MG63 (cell line): ENCODE measurements around the gene SLITRK4. TPM values are rescaled to one million over a fixed set of nuclear protein-coding genes. Genes with fewer than 3 reads are reported as not detected.

ENCODE experiments used
- DNase-seq: peaks from one replicate; pipeline ENCODE4 v3.0.0-alpha.2; 2020
- H3K27me3 ChIP-seq: fragments of 250-450 bp; sonication (Bioruptor Pico); 2 replicates; pipeline ENCODE4 v1.5.1; 2020; ENCODE audit warnings: mild to moderate bottlenecking, moderate library complexity
- H3K36me3 ChIP-seq: fragments of 250-450 bp; sonication (Bioruptor Pico); 2 replicates; pipeline ENCODE4 v1.5.1; 2020; ENCODE audit warnings: mild to moderate bottlenecking, moderate library complexity
- H3K4me3 ChIP-seq: fragments of 250-450 bp; sonication (Bioruptor Pico); 2 replicates; pipeline ENCODE4 v1.5.1; 2020; ENCODE audit warnings: mild to moderate bottlenecking, moderate library complexity
- H3K9me3 ChIP-seq: fragments of 250-450 bp; sonication (Bioruptor Pico); 2 replicates; pipeline ENCODE4 v1.5.1; 2020; ENCODE audit warnings: mild to moderate bottlenecking, moderate library complexity
- total RNA-seq: library from RNA; depleted of rRNA; stranded (reverse); fragments of >200 nt; shearing (Covaris generic); gene quantifications from 2 replicates; pipeline ENCODE4 v1.2.3, GENCODE V29; 2014; ENCODE audit warnings: low replicate concordance; rRNA removed

Gene SLITRK4
- total RNA-seq = 0.10 and 0.56 TPM in 2 replicates

GRCh38 chrX:143635915-143636314 lies at the start of gene SLITRK4:
Gene SLITRK4 (minus strand): TSS chrX:143636101. CDS start chrX:143631108, 4,993 bp downstream.
- no peaks in the 10 kb centered on the region for H3K36me3 ChIP-seq
- H3K27me3 ChIP-seq = no peaks in the 10 kb centered on the region
- no peaks in the 10 kb centered on the region for H3K9me3 ChIP-seq
- no peak for DNase-seq
- H3K4me3 ChIP-seq = peak within 1 kb of the TSS; percentile 31

- Histone ChIP-seq H3K4me3 (no peak overlapping the region), H3K36me3 (no peaks in the 10 kb centered on the region), H3K9me3 (no peaks in the 10 kb centered on the region), H3K27me3 (no peaks in the 10 kb centered on the region)
- no peak for DNase-seq
These were observed 47.6 kb upstream of the SLITRK4 start for GRCh38 chrX:143683486-143683885.

GRCh38 chrX:143674926-143675325 lies 39.0 kb upstream of the SLITRK4 start:
- Histone ChIP-seq H3K36me3 (no peaks in the 10 kb centered on the region), H3K9me3 (no peaks in the 10 kb centered on the region), H3K27me3 (no peaks in the 10 kb centered on the region), H3K4me3 (no peak overlapping the region)
- no peak for DNase-seq

- H3K9me3 ChIP-seq = no peaks in the 10 kb centered on the region
- no peak overlapping the region for H3K4me3 ChIP-seq
- H3K27me3 ChIP-seq = no peaks in the 10 kb centered on the region
- DNase-seq = no peak
- H3K36me3 ChIP-seq = no peaks in the 10 kb centered on the region
These were observed 33.5 kb upstream of the SLITRK4 start for GRCh38 chrX:143669395-143669794.

GRCh38 chrX:143664302-143664701 lies 28.4 kb upstream of the SLITRK4 start:
- Histone ChIP-seq H3K9me3 (no peaks in the 10 kb centered on the region), H3K36me3 (no peaks in the 10 kb centered on the region), H3K27me3 (no peaks in the 10 kb centered on the region), H3K4me3 (no peak overlapping the region)
- no peak for DNase-seq

GRCh38 chrX:143663755-143664154 lies 27.9 kb upstream of the SLITRK4 start:
- Histone ChIP-seq H3K4me3 (no peak overlapping the region), H3K27me3 (no peaks in the 10 kb centered on the region), H3K9me3 (no peaks in the 10 kb centered on the region), H3K36me3 (no peaks in the 10 kb centered on the region)
- DNase-seq = no peak

- no peak for DNase-seq
- Histone ChIP-seq H3K9me3 (no peaks in the 10 kb centered on the region), H3K36me3 (no peaks in the 10 kb centered on the region), H3K4me3 (no peak overlapping the region), H3K27me3 (no peaks in the 10 kb centered on the region)
These were observed 25.4 kb upstream of the SLITRK4 start for GRCh38 chrX:143661286-143661685.

GRCh38 chrX:143648705-143649104 lies 12.8 kb upstream of the SLITRK4 start:
- Histone ChIP-seq H3K27me3 (no peaks in the 10 kb centered on the region), H3K36me3 (no peaks in the 10 kb centered on the region), H3K9me3 (no peaks in the 10 kb centered on the region), H3K4me3 (no peak overlapping the region)
- no peak for DNase-seq

- H3K4me3 ChIP-seq = no peak overlapping the region
- no peaks in the 10 kb centered on the region for H3K27me3 ChIP-seq
- no peak for DNase-seq
- no peaks in the 10 kb centered on the region for H3K9me3 ChIP-seq
- H3K36me3 ChIP-seq = no peaks in the 10 kb centered on the region
These were observed 6.5 kb upstream of the SLITRK4 start for GRCh38 chrX:143642426-143642825.

GRCh38 chrX:143636831-143637230 lies 930 bp upstream of the SLITRK4 start:
- Histone ChIP-seq H3K27me3 (no peaks in the 10 kb centered on the region), H3K9me3 (no peaks in the 10 kb centered on the region), H3K4me3 (no peak overlapping the region), H3K36me3 (no peaks in the 10 kb centered on the region)
- DNase-seq = no peak

- Histone ChIP-seq H3K27me3 (no peaks in the 10 kb centered on the region), H3K9me3 (no peaks in the 10 kb centered on the region), H3K4me3 (peak overlapping the region; percentile 50), H3K36me3 (no peaks in the 10 kb centered on the region)
- peak; percentile 29 for DNase-seq
These were observed 1.0 kb downstream of the SLITRK4 start for GRCh38 chrX:143634663-143635455.

- DNase-seq = peak; percentile 4
- peak overlapping the region; percentile 50 for H3K4me3 ChIP-seq
These were observed 1.6 kb downstream of the SLITRK4 start for GRCh38 chrX:143634309-143634662.

GRCh38 chrX:143633461-143634308 lies 2.2 kb downstream of the SLITRK4 start:
- Histone ChIP-seq H3K36me3 (no peaks in the 10 kb centered on the region), H3K9me3 (no peaks in the 10 kb centered on the region), H3K4me3 (peak overlapping the region; percentile 50), H3K27me3 (no peaks in the 10 kb centered on the region)
- peak; percentile 9 for DNase-seq

More at GRCh38 chrX:143634309-143634662, 1.6 kb downstream of the SLITRK4 start:
- no peaks in the 10 kb centered on the region for H3K36me3 ChIP-seq
- no peaks in the 10 kb centered on the region for H3K27me3 ChIP-seq
- H3K9me3 ChIP-seq = no peaks in the 10 kb centered on the region

- no peaks in the 10 kb centered on the region for H3K36me3 ChIP-seq
- peak overlapping the region; percentile 50 for H3K4me3 ChIP-seq
- H3K27me3 ChIP-seq = no peaks in the 10 kb centered on the region
- no peaks in the 10 kb centered on the region for H3K9me3 ChIP-seq
- DNase-seq = peak; percentile 10
These were observed 3.1 kb downstream of the SLITRK4 start for GRCh38 chrX:143632625-143633410.

- Histone ChIP-seq H3K27me3 (no peaks in the 10 kb centered on the region), H3K36me3 (no peaks in the 10 kb centered on the region), H3K9me3 (no peaks in the 10 kb centered on the region), H3K4me3 (no peak overlapping the region)
- no peak for DNase-seq
These were observed 12.2 kb downstream of the SLITRK4 start for GRCh38 chrX:143623657-143624056.

- Histone ChIP-seq H3K27me3 (no peaks in the 10 kb centered on the region), H3K36me3 (no peaks in the 10 kb centered on the region), H3K9me3 (no peaks in the 10 kb centered on the region), H3K4me3 (no peak overlapping the region)
- no peak for DNase-seq
These were observed 14.6 kb downstream of the SLITRK4 start for GRCh38 chrX:143621276-143621675.

- Histone ChIP-seq H3K4me3 (no peak overlapping the region), H3K36me3 (no peaks in the 10 kb centered on the region), H3K27me3 (no peaks in the 10 kb centered on the region), H3K9me3 (no peaks in the 10 kb centered on the region)
- DNase-seq = no peak
These were observed 20.1 kb downstream of the SLITRK4 start for GRCh38 chrX:143615851-143616250.
